Neuronal stem cell (in vitro differentiated cells): ENCODE data around the gene PLXNB2.

Experiments
- DNase-seq: peaks from one replicate; pipeline ENCODE4 v3.0.0-alpha.2; 2013; ENCODE audit warnings: low spot score
- H2AFZ ChIP-seq: one replicate; pipeline ENCODE4 v1.6.1; 2013; ENCODE audit warnings: mild to moderate bottlenecking, low read length, inconsistent platforms
- H2AK5ac ChIP-seq: 2 replicates; pipeline ENCODE4 v1.6.1; 2013; ENCODE audit warnings: low read depth, mild to moderate bottlenecking, inconsistent platforms, low read length, moderate library complexity, mixed read lengths
- H2BK120ac ChIP-seq: 2 replicates; pipeline ENCODE4 v1.6.1; 2013; ENCODE audit warnings: low read depth, mild to moderate bottlenecking, inconsistent platforms, low read length, moderate library complexity, mixed read lengths
- H2BK12ac ChIP-seq: one replicate; pipeline ENCODE4 v1.6.1; 2013; ENCODE audit warnings: low read length, inconsistent platforms
- H2BK15ac ChIP-seq: 2 replicates; pipeline ENCODE4 v1.6.1; 2013; ENCODE audit warnings: mild to moderate bottlenecking, low read length, inconsistent platforms, mixed read lengths
- H2BK5ac ChIP-seq: one replicate; pipeline ENCODE4 v1.6.1; 2013; ENCODE audit warnings: inconsistent platforms, mild to moderate bottlenecking, low read length, moderate library complexity
- H3K14ac ChIP-seq: one replicate; pipeline ENCODE4 v1.6.1; 2013; ENCODE audit warnings: low read length, inconsistent platforms
- H3K18ac ChIP-seq: 2 replicates; pipeline ENCODE4 v1.6.1; 2013; ENCODE audit warnings: low read length, inconsistent platforms
- H3K23ac ChIP-seq: 2 replicates; pipeline ENCODE4 v1.6.1; 2013; ENCODE audit warnings: low read depth, mild to moderate bottlenecking, mixed read lengths, low read length, inconsistent platforms; ENCODE audit not compliant: poor library complexity
- H3K27ac ChIP-seq: replicated peaks from 3 replicates; pipeline ENCODE4 v1.5.1; 2013; ENCODE audit warnings: low read length, inconsistent platforms
- H3K27me3 ChIP-seq, 3 experiments: 2 replicates each; pipeline ENCODE4 v1.6.1; 2013; ENCODE audit warnings: low read length in 3 of 3, mild to moderate bottlenecking in 2 of 3, inconsistent platforms in 1 of 3, low read depth in 1 of 3, mixed read lengths in 1 of 3, moderate library complexity in 1 of 3; ENCODE audit not compliant: control insufficient read depth in 3 of 3, insufficient read depth in 3 of 3
- H3K36me3 ChIP-seq, 2 donors: replicated peaks in 1 of 2; 2 replicates each; pipeline ENCODE4 v1.6.1; 2013; ENCODE audit warnings: low read length in 2 of 2; ENCODE audit not compliant: control insufficient read depth in 2 of 2, insufficient read depth in 2 of 2
- H3K4ac ChIP-seq: 2 replicates; pipeline ENCODE4 v1.6.1; 2013; ENCODE audit warnings: inconsistent platforms, mild to moderate bottlenecking, low read length, moderate library complexity
- H3K4me1 ChIP-seq, 2 donors: 1 replicate in 1 of 2; 2 replicates in 1 of 2; pipeline ENCODE4 v1.6.1; 2013; ENCODE audit warnings: low read length in 2 of 2, low read depth in 1 of 2; ENCODE audit not compliant: control insufficient read depth in 2 of 2, insufficient read depth in 1 of 2
- H3K4me2 ChIP-seq: one replicate; pipeline ENCODE4 v1.6.1; 2013; ENCODE audit warnings: mild to moderate bottlenecking, low read length, inconsistent platforms; ENCODE audit not compliant: insufficient read depth, poor library complexity, severe bottlenecking
- H3K4me3 ChIP-seq, 2 donors: 2 replicates each; pipeline ENCODE4 v1.5.1; 2013; ENCODE audit warnings: low read length in 2 of 2, mild to moderate bottlenecking in 2 of 2, inconsistent platforms in 1 of 2, moderate library complexity in 1 of 2
- H3K79me1 ChIP-seq: one replicate; pipeline ENCODE4 v1.6.1; 2013; ENCODE audit warnings: low read depth, mild to moderate bottlenecking, inconsistent platforms, low read length, moderate library complexity
- H3K9ac ChIP-seq: one replicate; pipeline ENCODE4 v1.6.1; 2013; ENCODE audit warnings: mild to moderate bottlenecking, low read depth, low read length, inconsistent platforms; ENCODE audit not compliant: poor library complexity
- H3K9me3 ChIP-seq, 2 donors: replicated peaks in 1 of 2; 2 replicates each; pipeline versions ENCODE3 to v1.6.1; 2013; ENCODE audit warnings: low read length in 2 of 2, mild to moderate bottlenecking in 2 of 2, inconsistent platforms in 1 of 2, low read depth in 1 of 2, mixed read lengths in 1 of 2, moderate library complexity in 1 of 2; ENCODE audit not compliant: control insufficient read depth in 2 of 2, insufficient read depth in 1 of 2
- H4K8ac ChIP-seq: one replicate; pipeline ENCODE4 v1.6.1; 2013; ENCODE audit warnings: low read depth, mild to moderate bottlenecking, inconsistent platforms, low read length, moderate library complexity
- H4K91ac ChIP-seq: one replicate; pipeline ENCODE4 v1.6.1; 2013; ENCODE audit warnings: low read length, low read depth, mild to moderate bottlenecking, inconsistent platforms; ENCODE audit not compliant: poor library complexity
- WGBS, 2 donors: extraction: QIAGEN DNeasy Blood & Tissue Kit; methylation state at CpG; one replicate each; pipeline ENCODE4 v1.1.7; 2013; ENCODE audit warnings: missing lambda C conversion rate in 2 of 2, mixed read lengths in 1 of 2; ENCODE audit not compliant: insufficient read length in 2 of 2, insufficient replicate concordance in 1 of 2; ENCODE audit errors: extremely low coverage in 2 of 2; 5-methylcytosine and 5-hydroxymethylcytosine counted together

The PLXNB2 gene

GRCh38 chr22:50257041-50257440 lies 50.4 kb downstream of the PLXNB2 start:
- Histone ChIP-seq H2BK120ac (no peak overlapping the region), H3K36me3 (peaks cover 16 to 56% of the 10 kb centered on the region in 2 donors), H2BK15ac (no peak overlapping the region), H3K23ac (peak overlapping the region; percentile 25), H2BK5ac (peak overlapping the region; percentile 82), H2AK5ac (peak overlapping the region; percentile 46), H2BK12ac (no peak overlapping the region), H4K8ac (no peak overlapping the region), H3K9ac (peak overlapping the region; percentile 21), H3K18ac (no peak overlapping the region), H3K4me2 (no peak overlapping the region), H3K79me1 (peaks cover 19% of the 10 kb centered on the region), H2AFZ (no peak overlapping the region), H3K9me3 (no peaks in the 10 kb centered on the region), H3K27me3 (no peaks in the 10 kb centered on the region), H3K27ac (no peak overlapping the region), H3K4ac (no peak overlapping the region), H4K91ac (no peak overlapping the region), H3K4me1 (peaks cover 2 to 6% of the 10 kb centered on the region in 2 donors), H3K4me3 (no peak overlapping the region), H3K14ac (no peak overlapping the region)
- no peak for DNase-seq
- WGBS, 2 donors, result no CpG with 5 or more reads among the region's 16 CpGs

- Histone ChIP-seq H4K8ac (no peak overlapping the region), H3K9ac (peak overlapping the region; percentile 21), H3K18ac (no peak overlapping the region), H3K14ac (no peak overlapping the region), H2BK12ac (peak overlapping the region; percentile 58), H3K36me3 (peaks cover 16 to 56% of the 10 kb centered on the region in 2 donors), H2BK15ac (no peak overlapping the region), H4K91ac (no peak overlapping the region), H3K4me3 (no peak overlapping the region), H2AK5ac (no peak overlapping the region), H3K23ac (peak overlapping the region; percentile 25), H2BK5ac (no peak overlapping the region), H3K4me2 (no peak overlapping the region), H3K27ac (no peak overlapping the region), H2AFZ (no peak overlapping the region), H3K27me3 (no peaks in the 10 kb centered on the region), H3K4ac (no peak overlapping the region), H3K9me3 (no peaks in the 10 kb centered on the region), H2BK120ac (no peak overlapping the region), H3K79me1 (peaks cover 22% of the 10 kb centered on the region), H3K4me1 (peaks cover 2 to 9% of the 10 kb centered on the region in 2 donors)
- WGBS, 2 donors, result no CpG with 5 or more reads among the region's 12 CpGs
- no peak for DNase-seq
These were observed 51.1 kb downstream of the PLXNB2 start for GRCh38 chr22:50256258-50256862.

DNA sequence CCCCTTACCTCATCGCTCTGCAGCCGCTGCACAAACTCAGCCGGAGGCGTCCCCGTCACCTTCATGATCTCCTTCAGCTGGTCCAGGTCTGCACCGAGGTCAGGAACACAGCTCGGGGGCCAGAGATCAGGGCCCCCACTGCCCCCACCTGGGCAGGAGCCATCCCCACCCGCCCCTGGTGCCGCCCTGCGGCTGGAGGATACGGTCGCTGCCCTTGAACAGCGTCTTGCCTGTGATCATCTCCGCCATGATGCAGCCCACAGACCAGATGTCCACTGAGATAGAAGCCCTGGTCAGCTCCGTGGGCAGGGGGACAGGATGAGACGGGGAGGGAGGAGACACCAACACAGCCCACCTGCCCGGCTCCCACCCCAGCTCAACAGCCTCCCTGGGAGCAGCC lies 51.8 kb downstream of the PLXNB2 start:
- no CpG with 5 or more reads among the region's 17 CpGs for WGBS, 2 donors

DNA sequence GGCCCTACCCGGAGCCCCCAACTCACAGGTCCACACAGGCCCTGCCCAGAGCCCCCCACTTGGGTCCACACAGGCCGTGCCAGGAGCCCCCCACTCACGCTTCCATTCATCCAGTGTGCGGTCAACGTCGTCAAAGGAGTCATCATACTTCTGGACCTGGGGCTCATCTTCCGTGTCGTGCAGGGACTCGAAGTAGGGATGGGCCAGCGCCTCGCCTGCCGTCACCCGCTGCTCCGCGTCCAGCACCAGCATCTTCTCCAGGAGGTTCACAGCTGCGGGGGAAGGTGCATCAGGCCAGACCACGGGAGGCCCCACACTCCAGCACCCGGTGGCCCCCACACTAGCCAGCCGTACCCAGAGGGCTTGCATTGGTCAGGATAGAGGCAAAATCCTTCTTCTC lies 52.3 kb downstream of the PLXNB2 start:
- no peak for DNase-seq
- Histone ChIP-seq H2BK5ac (no peak overlapping the region), H2BK15ac (no peak overlapping the region), H3K4me2 (no peak overlapping the region), H3K23ac (peak overlapping the region; percentile 55), H3K9ac (peak overlapping the region; percentile 21), H2AK5ac (no peak overlapping the region), H4K8ac (no peak overlapping the region), H3K9me3 (no peaks in the 10 kb centered on the region), H3K4me3 (no peak overlapping the region), H3K27ac (no peak overlapping the region), H2BK120ac (no peak overlapping the region), H3K4me1 (peaks cover 6 to 12% of the 10 kb centered on the region in 2 donors), H3K14ac (no peak overlapping the region), H3K18ac (no peak overlapping the region), H2AFZ (no peak overlapping the region), H2BK12ac (no peak overlapping the region), H3K36me3 (peaks cover 16 to 56% of the 10 kb centered on the region in 2 donors), H3K27me3 (no peaks in the 10 kb centered on the region), H4K91ac (no peak overlapping the region), H3K4ac (peak overlapping the region; percentile 53), H3K79me1 (peaks cover 18% of the 10 kb centered on the region)
- WGBS, 2 donors, result no CpG with 5 or more reads among the region's 19 CpGs

More for the DNA sequence above, 51.8 kb downstream of the PLXNB2 start:
- Histone ChIP-seq H3K4me1 (peaks cover 2 to 12% of the 10 kb centered on the region in 2 donors), H2BK12ac (no peak overlapping the region), H3K18ac (no peak overlapping the region), H4K8ac (no peak overlapping the region), H3K23ac (no peak overlapping the region), H3K4ac (no peak overlapping the region), H3K79me1 (peaks cover 20% of the 10 kb centered on the region), H2AFZ (no peak overlapping the region), H2BK15ac (no peak overlapping the region), H3K9me3 (no peaks in the 10 kb centered on the region), H4K91ac (no peak overlapping the region), H3K4me2 (no peak overlapping the region), H2BK5ac (no peak overlapping the region), H3K27me3 (no peaks in the 10 kb centered on the region), H3K9ac (no peak overlapping the region), H3K14ac (no peak overlapping the region), H2AK5ac (no peak overlapping the region), H3K36me3 (peaks cover 16 to 56% of the 10 kb centered on the region in 2 donors), H2BK120ac (peak overlapping the region; percentile 61), H3K4me3 (no peak overlapping the region), H3K27ac (no peak overlapping the region)
- DNase-seq, result no peak
